Hematopoietic multipotent progenitor cell treated with erythropoietin and hydrocortisone succinate and interleukin-3 and kit ligand, for 6 days (in vitro differentiated cells): Measurements from ENCODE around the gene CHST8.
"Not testable (repeated sequence)": the region's sequence is repeated elsewhere in the genome, so short reads cannot be mapped to it uniquely, and the experiment has no call there.

Source experiments
- DNase-seq: peaks from one replicate; pipeline ENCODE4 v3.0.0-alpha.2; 2015

The CHST8 gene

DNA sequence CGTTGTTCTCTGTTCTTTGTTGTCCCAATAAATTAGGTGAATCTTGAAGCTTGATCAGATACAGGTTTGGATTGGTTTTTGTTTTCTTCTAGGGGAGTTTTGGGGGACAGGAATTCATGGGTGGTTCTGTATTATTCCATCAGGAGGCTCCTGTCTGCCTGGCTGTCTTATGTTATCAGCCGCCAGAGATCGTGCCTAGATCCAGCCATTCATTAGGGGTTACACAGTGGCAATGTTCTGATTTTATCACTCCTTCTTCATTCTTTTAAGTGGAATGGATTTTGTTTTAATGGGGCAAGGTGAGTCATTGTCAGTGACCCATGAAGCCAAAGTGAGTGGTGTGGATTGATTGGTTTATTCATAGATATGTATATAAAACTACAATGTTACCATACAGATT lies 71.9 kb downstream of the CHST8 start:
- DNase-seq = no peak

- not testable (repeated sequence) for DNase-seq
Measured at GRCh38 chr19:33695547-33695946, 73.8 kb downstream of the CHST8 start.

DNA sequence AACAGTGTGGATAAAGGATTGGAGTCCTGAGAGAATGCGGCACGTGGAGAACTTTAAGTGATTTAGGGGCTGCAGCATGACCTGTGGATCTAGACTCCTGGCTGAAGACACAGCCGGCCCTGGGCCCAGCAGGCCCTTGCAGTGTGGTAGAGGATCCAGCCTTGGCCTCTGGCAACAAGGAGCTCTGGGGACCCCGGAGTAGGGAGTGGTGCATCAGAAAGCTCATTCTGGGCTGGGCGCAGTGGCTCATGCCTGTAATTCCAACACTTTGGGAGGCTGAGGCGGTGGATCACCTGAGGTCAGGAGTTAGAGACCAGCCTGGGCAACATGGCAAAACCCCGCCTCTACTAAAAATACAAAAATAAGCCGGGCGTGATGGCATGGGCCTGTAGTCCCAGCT lies 76.0 kb downstream of the CHST8 start:
- DNase-seq = no peak

GRCh38 chr19:33698576-33699435 lies 77.1 kb downstream of the CHST8 start:
- no peak for DNase-seq

GRCh38 chr19:33699754-33700407 lies 78.1 kb downstream of the CHST8 start:
- DNase-seq = no peak

DNA sequence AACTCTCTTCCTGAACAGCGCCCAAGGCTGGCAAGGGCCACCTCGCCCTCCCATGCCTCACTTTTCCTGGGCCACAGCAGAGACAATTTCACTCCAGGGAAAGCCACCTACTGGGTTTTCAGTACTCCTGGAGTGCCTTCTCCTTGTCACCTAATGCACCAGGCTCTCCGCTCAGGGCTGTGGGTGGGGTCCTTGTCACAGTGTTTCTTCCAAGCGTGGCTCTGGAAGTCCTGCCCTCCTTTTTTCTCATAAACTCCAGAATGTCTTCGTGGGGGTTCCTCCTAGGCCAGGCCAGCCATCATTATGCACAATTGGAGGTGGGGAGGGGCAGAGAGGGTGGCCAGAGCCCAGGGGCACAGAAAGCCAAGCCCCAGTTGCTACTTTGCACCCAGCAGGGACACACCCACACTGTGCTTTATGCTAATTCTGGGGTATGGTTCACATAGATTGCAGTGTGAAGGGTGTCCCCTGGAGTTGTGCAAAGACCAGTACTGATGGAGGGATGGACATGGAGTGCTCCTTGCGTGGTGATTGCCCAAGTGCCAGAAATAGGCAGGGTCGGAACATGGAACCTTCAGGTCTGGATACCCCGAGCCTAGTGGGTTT lies 78.8 kb downstream of the CHST8 start:
- DNase-seq = no peak

- no peak for DNase-seq
Measured at GRCh38 chr19:33701565-33701964, 79.8 kb downstream of the CHST8 start.

DNA sequence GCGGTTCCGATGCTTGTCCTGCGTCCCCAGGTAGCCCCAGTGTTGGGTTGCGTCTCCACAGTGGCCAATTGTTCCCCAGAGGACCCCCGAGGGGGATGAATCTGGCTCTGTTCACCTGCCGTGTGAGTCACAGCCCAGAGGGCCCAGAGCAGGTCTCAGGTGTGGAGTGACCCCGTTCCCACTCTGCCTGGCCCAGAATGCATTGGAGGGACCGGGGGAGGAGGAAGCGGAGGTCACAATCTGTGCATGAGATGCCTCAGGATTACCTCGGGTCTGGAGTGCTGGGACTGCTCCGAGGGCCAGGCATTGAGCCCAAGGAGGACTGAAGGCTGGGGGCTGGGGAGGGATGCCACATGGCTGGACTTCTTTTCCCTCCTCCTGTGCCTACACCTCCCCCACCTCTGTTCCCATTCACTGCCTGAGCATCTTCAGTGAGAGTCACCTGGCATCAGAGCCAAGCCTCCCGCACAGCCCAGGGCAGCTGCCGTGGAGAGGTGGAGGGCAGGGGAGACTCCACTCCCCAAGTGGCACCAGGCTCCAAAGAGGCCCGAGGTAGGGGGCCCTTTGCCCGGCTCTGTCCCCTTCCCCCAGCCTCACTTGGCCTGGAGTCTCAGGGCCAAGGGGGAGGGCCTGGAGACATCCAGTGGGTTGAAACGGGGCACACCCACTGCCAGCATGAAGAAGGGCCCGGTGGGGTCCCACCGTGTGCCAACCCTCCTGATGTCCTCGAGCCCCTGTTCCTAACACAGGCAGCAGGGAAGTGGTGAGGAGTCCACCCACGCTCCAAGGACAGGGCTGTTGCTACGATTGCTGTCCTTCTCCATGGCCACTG lies 81.1 kb downstream of the CHST8 start:
- no peak for DNase-seq

DNA sequence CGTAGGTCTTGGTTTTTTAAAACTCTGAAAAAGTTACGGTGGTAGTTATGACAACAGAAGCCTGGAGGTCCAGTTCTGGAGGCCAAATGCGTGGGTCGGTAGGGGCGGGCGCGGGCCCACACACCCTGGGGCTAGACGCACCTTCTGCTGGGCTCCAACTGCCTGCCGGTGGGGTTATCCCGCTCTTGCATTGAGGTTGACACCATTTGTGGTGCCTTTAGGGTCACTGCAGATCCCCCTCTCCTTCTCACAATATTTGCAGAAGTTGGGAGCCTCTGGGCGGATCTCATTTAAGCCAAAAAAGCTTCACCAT lies 81.6 kb downstream of the CHST8 start:
- no peak for DNase-seq

DNA sequence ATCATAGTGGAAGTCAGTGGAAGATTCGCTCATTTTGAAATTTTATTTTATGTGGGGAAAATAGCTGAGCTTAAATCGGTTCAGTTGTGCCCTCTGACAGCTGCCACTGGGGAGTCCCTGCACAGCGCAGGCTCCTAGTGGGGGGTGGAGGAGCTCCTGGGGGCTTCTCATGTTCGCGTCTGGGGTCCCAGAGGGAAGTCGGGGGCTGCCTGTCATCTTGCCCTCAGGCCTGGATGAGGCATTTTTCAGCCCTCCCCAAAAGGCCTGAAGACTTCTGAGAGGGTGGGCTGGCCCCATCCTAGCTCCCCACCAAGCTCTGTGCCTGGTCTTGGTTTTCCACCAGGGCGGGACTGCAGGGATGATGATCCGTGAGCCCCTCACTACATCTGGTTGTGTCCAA lies 82.1 kb downstream of the CHST8 start:
- DNase-seq = no peak

GRCh38 chr19:33704271-33704670 lies 82.5 kb downstream of the CHST8 start:
- no peak for DNase-seq

DNA sequence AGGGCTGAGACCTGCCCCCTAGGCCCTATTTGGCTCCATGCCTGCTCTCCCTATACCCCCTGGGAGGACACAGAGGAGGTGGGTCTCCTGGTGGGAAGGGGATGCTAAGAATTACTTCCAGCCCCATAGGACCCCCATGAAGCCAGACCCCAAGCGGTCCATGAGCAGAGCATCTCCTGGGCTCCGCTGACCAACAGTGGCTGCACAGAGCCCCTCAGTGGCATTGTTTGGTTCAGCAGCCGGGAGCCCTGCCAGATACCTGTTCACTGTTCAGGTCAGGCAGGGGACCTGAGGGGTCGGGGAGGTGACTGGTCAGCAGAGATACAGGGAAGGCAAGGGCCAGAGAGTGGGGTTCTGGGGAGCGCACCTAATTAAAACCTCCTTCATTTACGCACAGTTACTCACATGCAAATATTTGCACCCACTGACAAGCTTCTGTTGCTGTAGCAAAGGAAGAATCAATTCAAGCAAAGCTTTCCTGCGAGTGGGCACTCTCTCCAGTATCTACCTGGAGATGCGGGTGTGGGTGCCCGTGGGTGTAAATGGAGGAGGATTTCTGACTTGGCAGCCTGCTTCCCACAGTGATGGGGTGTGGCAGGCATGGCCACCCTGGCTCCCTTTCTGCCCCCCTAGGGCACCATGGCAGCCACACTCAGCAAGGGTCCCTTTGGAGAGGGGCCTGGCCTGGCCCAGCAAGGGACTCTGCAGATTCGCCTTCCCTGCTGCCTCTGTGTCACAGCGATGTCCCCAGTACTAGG lies 83.5 kb downstream of the CHST8 start:
- DNase-seq = no peak

DNA sequence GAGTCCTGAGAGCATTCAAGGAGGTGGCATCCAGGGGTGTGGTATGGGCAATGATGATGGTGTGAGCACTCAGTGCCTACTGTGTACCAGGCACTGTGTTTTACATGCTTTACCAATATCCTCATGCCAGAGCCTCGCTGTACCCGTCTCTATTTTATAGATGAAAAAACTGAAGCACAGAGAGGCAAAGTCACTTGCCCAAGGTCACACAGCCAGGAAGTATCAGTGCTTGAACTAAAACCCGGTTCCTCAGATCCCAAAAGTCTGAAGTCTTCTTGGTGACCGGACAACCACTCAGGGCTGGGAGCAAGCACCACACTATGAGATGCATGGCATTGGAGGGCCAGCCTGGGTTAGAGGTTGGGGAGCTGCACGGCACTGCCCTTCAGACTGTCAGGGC lies 84.1 kb downstream of the CHST8 start:
- no peak for DNase-seq

DNA sequence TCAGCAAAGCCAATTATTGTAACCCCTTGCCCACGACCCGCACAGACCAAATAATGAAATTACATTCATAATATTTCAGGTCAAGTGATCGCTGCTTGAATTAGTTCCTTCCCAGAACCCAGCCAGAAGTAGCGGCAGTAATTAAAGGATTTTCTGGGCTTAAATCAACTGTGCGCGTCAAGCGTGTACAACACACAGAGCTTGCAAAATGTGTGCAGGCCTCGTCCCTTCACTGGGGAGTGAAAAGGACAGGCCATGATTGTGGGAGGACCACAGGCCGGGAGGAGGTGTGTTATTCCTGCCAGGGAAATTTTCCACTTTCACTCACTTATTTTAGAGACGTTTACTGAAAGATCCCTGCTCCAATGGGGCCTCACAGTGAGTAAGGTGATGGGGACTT lies 84.9 kb downstream of the CHST8 start:
- DNase-seq = no peak

- DNase-seq = no peak
Measured at GRCh38 chr19:33712268-33712667, 90.5 kb downstream of the CHST8 start.

DNA sequence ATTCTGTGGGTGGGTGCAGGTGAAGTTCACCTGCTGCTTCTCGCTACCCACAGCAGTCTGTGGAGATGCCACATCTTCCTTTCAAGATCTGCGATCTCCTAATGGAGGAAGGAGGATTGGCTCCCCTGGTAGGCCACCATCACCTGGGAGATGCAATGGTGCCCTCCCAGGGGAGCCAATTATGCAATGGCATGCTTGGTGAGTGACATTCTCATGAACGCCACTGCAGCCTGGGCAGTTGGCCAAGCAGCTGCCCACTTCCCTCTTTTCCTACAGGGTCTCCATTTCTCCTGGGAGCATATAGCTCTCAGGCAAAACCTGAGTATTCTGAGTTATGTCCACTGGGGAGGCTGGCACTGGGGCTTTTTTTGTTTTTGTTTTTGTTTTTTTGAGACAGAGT lies 91.4 kb downstream of the CHST8 start:
- DNase-seq = no peak

GRCh38 chr19:33714149-33714548 lies 92.4 kb downstream of the CHST8 start:
- DNase-seq = no peak

- no peak for DNase-seq
Measured at GRCh38 chr19:33715462-33715861, 93.7 kb downstream of the CHST8 start.

DNA sequence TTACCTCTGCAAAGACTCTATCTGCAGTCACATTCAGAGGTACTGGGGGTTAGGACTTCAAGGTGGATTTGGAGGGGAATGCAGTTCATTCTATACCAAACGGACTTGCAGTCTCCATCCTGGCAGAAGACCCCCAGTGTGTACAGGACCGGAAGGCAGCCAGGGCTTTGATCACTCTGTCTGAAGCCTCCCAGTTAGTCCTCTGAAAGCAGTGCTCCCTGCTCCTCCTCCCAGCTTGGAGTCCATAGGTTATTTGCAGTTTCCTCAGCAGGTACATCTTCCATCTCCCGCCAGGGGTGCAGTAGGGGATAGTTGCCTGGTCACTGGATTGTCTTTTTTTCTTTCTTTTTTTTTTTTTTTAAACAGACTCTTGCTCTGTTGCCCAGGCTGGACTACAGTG lies 96.1 kb downstream of the CHST8 start:
- DNase-seq = no peak

GRCh38 chr19:33718651-33719254 lies 97.0 kb downstream of the CHST8 start:
- no peak for DNase-seq

DNA sequence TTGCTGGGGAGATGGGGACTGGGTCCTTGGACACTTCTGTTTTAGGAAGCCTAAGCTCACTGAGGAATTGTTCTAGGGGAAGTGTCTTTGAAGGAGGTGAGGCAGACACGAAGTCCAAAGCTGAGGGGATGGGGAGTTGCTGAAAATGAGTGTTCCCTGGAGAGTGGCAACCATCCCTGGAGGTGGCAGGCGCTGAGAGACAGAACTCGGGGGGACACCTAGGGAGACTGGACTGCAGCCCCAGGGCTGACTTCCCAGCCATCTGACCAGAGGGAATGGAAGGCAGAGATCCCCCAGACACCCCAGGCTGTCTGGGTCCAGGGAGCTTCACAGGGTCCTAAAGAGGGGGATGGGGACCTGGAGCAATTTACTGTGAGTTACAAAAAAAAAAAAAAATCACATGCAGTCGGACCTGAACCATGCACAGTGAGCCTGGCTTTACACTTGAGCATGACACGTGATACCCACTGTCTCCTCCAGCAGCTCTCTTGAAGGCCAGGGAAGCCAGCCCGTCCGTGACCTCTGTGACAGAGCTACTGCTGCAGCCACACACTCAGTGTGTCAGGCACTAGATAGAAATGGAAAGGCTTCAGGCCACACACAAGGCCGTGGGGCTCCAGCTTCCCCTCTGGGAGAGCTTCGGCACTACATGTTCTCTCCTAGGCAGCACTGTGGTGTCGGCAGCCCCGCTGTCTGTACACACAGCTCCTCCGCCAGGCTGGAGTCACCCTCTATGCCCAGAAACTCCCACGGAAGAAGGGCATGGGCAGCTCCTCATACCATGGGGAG lies 97.8 kb downstream of the CHST8 start:
- no peak for DNase-seq

DNA sequence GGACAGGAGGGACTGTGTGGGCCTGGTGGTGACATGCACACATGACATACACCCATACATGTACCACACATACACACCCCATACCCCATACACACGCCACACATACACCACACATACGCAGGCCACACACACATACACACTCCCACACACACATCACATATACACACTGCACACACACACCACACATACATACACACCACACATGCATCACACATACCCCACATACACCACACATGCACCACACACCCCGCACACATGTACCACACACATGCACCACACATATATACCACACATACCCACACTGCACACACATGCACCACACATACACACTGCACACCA lies 98.4 kb downstream of the CHST8 start:
- DNase-seq = no peak
